ENCODE measurements around the gene LIPI.

- TF ChIP-seq CTCF (conservative IDR thresholded peaks at IDR 0.05; ENCODE audit: low read depth in 2 of 2) (no peak), STAT1 (IDR thresholded peaks at IDR 0.05; ENCODE audit: unreplicated experiment) (no peak), REST (IDR thresholded peaks at IDR 0.05; ENCODE audit: unreplicated experiment) (no peak), EZH2 (IDR thresholded peaks at IDR 0.05; ENCODE audit: low read depth, unreplicated experiment) (no peak), JUNB (IDR thresholded peaks at IDR 0.05; ENCODE audit: unreplicated experiment) (no peak)
Observed at GRCh38 chr21:14223365-14223764, 12.6 kb upstream of the LIPI start.

Data from GM23338 (cell line).